ENCODE measurements around the gene ANKZF1. TPM values are rescaled to one million over a fixed set of nuclear protein-coding genes. Genes with fewer than 3 reads are reported as not detected.

Gene ANKZF1
- total and polyA plus RNA-seq, 4 donors, result 29.2 to 74.2 (median 48.8) TPM

DNA sequence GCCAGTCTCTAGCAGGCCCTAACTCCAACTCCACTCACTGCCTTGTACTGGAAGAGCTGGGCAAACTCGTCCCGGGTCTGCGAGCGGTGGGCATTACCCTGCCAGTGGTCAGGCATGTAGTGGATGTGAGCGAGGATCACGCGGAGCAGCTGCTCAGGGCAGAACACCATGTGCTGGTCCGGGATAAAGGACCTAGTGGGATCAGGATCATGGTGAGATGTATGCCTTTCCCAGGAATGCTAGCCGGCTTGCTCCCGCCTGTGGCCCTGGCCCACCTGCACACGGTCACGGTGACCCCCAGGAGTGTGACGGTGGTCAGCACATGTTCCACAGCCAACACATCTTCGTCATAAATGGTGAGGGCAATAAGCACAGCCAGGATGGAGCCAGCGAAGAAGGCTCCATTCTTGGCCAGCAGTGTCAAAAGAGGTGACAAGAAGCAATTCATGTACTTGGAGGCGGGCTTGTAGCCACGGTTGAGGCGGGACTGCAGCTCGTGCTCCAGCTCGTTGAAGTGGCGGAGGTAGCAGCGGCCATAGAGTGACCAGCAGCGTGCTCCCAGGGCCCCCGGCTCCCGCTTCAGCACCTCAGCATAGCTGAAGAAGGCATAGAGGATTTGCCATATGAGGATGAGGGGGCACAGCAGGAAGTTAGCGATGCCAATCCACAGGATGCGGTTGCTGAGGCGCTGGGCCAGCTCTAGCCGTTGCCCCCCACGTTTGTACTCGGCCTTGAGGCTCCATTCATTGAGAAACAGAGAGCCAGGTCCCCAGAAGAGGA, 5.6 kb upstream of the ANKZF1 start:
- no peak overlapping the region for H3K4me3 ChIP-seq (ENCODE audit: low read depth, low read length)
- WGBS (ENCODE audit: insufficient coverage), result 96% methylated on average over 31 of the region's 31 CpGs
- no peak overlapping the region for H3K27ac ChIP-seq (ENCODE audit: low read depth, low read length)
- H3K4me1 ChIP-seq (ENCODE audit: control insufficient read depth, insufficient read depth, low read length), result peaks cover 35% of the 10 kb centered on the region
- H3K9me3 ChIP-seq (ENCODE audit: control insufficient read depth, insufficient read depth, low read length), result no peaks in the 10 kb centered on the region
- peaks cover 76% of the 10 kb centered on the region for H3K36me3 ChIP-seq (ENCODE audit: control insufficient read depth, insufficient read depth, low read length)
- no peaks in the 10 kb centered on the region for H3K27me3 ChIP-seq (ENCODE audit: control insufficient read depth, insufficient read depth, low read length)
- DNase-seq (ENCODE audit: low read depth in 4 of 6, low spot score in 6 of 6), result no peak

- H3K4me3 ChIP-seq (ENCODE audit: low read depth, low read length), result no peak overlapping the region
- peaks cover 26% of the 10 kb centered on the region for H3K4me1 ChIP-seq (ENCODE audit: control insufficient read depth, insufficient read depth, low read length)
- WGBS (ENCODE audit: insufficient coverage), result 94% methylated on average over 3 of the region's 3 CpGs
- peaks cover 65% of the 10 kb centered on the region for H3K36me3 ChIP-seq (ENCODE audit: control insufficient read depth, insufficient read depth, low read length)
- no peaks in the 10 kb centered on the region for H3K27me3 ChIP-seq (ENCODE audit: control insufficient read depth, insufficient read depth, low read length)
- no peak for DNase-seq (ENCODE audit: low read depth in 4 of 6, low spot score in 6 of 6)
- H3K9me3 ChIP-seq (ENCODE audit: control insufficient read depth, insufficient read depth, low read length), result no peaks in the 10 kb centered on the region
- no peak overlapping the region for H3K27ac ChIP-seq (ENCODE audit: low read depth, low read length)
Observed at GRCh38 chr2:219225350-219225749, 4.3 kb upstream of the ANKZF1 start.

DNA sequence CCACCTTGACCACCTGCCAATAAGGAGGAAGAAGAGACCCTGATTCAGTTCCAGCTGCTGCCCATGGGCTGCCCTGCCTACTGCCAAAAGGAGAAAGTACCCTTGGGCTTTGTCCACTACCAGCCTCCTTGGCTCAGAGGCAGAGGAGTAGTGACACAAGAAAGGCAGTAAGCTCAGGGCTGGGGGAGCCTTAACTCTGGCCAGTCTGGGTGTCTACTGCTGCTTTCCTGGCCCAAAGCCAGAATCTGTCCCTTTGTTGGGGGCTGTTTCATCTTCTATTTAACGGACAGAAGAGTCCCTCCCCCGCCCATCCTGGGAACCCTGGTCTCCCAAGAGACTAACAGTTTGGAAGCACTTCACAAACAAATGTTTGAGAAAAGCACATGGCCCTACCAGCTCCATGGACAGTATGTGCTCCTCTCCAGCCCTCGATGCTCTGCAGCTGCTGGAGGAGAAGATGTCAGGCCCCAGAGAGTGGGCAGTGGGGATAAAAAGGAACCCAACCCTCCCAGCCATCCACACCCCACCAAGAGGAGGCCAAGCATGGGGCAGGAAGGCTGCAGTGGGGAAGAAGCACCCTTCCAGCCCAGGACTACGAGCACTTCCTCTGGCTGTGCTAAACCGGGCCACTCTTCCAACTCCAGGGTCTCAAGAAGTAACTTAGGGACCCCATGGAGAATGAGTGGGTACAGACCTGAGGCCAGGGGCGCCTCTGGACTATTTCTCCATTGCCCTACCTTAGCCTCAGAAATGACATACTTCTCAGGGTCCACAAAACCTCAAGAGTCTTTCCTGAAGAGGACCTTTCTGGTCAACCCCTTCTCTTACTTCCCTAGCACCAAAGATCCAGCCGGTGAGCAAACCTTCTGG, 1.3 kb upstream of the ANKZF1 start:
- H3K27me3 ChIP-seq (ENCODE audit: control insufficient read depth, insufficient read depth, low read length), result no peaks in the 10 kb centered on the region
- peaks cover 29% of the 10 kb centered on the region for H3K4me1 ChIP-seq (ENCODE audit: control insufficient read depth, insufficient read depth, low read length)
- 57% methylated on average over 3 of the region's 7 CpGs for WGBS (ENCODE audit: insufficient coverage)
- H3K36me3 ChIP-seq (ENCODE audit: control insufficient read depth, insufficient read depth, low read length), result peaks cover 48% of the 10 kb centered on the region
- H3K27ac ChIP-seq (ENCODE audit: low read depth, low read length), result peak overlapping the region; percentile 97
- H3K9me3 ChIP-seq (ENCODE audit: control insufficient read depth, insufficient read depth, low read length), result no peaks in the 10 kb centered on the region
- peak overlapping the region; percentile 98 for H3K4me3 ChIP-seq (ENCODE audit: low read depth, low read length)
- DNase-seq (ENCODE audit: low read depth in 4 of 6, low spot score in 6 of 6), result peak in 2 of 6 donors; percentile 5 to 50

DNA sequence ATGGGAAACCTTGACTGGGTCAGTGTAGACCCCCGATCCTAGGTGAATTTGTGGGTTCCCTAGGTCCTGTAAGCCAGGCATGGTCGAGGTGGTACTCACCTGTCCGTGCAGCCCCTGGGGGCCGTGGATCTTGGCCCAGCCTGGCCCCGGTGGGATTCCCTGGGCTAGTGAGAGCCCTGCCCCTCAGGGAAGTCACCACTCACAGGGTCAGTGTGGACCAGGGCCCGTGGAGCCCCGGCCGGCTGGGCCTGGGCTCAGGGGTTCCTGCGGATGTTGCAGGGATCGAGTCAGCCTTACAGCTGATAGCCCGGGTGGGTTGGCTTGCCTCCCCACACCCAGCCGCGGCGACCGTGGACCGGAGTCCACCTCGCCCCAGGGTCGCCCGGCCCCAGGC, 698 bp upstream of the ANKZF1 start:
- peaks cover 29% of the 10 kb centered on the region for H3K4me1 ChIP-seq (ENCODE audit: control insufficient read depth, insufficient read depth, low read length)
- H3K27ac ChIP-seq (ENCODE audit: low read depth, low read length), result peak overlapping the region; percentile 97
- WGBS (ENCODE audit: insufficient coverage), result 6% methylated on average over 19 of the region's 19 CpGs
- peaks cover 48% of the 10 kb centered on the region for H3K36me3 ChIP-seq (ENCODE audit: control insufficient read depth, insufficient read depth, low read length)
- no peaks in the 10 kb centered on the region for H3K27me3 ChIP-seq (ENCODE audit: control insufficient read depth, insufficient read depth, low read length)
- DNase-seq (ENCODE audit: low read depth in 4 of 6, low spot score in 6 of 6), result no peak
- H3K9me3 ChIP-seq (ENCODE audit: control insufficient read depth, insufficient read depth, low read length), result no peaks in the 10 kb centered on the region
- H3K4me3 ChIP-seq (ENCODE audit: low read depth, low read length), result peak overlapping the region; percentile 98

- Histone ChIP-seq H3K4me3 (ENCODE audit: low read depth, low read length) (peak overlapping the region; percentile 98), H3K27ac (ENCODE audit: low read depth, low read length) (peak overlapping the region; percentile 93), H3K9me3 (ENCODE audit: control insufficient read depth, insufficient read depth, low read length) (no peaks in the 10 kb centered on the region), H3K4me1 (ENCODE audit: control insufficient read depth, insufficient read depth, low read length) (peaks cover 29% of the 10 kb centered on the region), H3K27me3 (ENCODE audit: control insufficient read depth, insufficient read depth, low read length) (no peaks in the 10 kb centered on the region), H3K36me3 (ENCODE audit: control insufficient read depth, insufficient read depth, low read length) (peaks cover 47% of the 10 kb centered on the region)
- DNase-seq (ENCODE audit: low read depth in 4 of 6, low spot score in 6 of 6), result no peak
- 0% methylated on average over 23 of the region's 24 CpGs for WGBS (ENCODE audit: insufficient coverage)
Observed at GRCh38 chr2:219230059-219230540, 494 bp downstream of the ANKZF1 start.

GRCh38 chr2:219234331-219234730, 4.7 kb downstream of the ANKZF1 start:
- WGBS (ENCODE audit: insufficient coverage), result 100% methylated on average over 2 of the region's 3 CpGs
- Histone ChIP-seq H3K36me3 (ENCODE audit: control insufficient read depth, insufficient read depth, low read length) (peaks cover 52% of the 10 kb centered on the region), H3K27me3 (ENCODE audit: control insufficient read depth, insufficient read depth, low read length) (no peaks in the 10 kb centered on the region), H3K4me1 (ENCODE audit: control insufficient read depth, insufficient read depth, low read length) (peaks cover 12% of the 10 kb centered on the region), H3K4me3 (ENCODE audit: low read depth, low read length) (no peak overlapping the region), H3K27ac (ENCODE audit: low read depth, low read length) (no peak overlapping the region), H3K9me3 (ENCODE audit: control insufficient read depth, insufficient read depth, low read length) (no peaks in the 10 kb centered on the region)
- DNase-seq (ENCODE audit: low read depth in 4 of 6, low spot score in 6 of 6), result no peak

DNA sequence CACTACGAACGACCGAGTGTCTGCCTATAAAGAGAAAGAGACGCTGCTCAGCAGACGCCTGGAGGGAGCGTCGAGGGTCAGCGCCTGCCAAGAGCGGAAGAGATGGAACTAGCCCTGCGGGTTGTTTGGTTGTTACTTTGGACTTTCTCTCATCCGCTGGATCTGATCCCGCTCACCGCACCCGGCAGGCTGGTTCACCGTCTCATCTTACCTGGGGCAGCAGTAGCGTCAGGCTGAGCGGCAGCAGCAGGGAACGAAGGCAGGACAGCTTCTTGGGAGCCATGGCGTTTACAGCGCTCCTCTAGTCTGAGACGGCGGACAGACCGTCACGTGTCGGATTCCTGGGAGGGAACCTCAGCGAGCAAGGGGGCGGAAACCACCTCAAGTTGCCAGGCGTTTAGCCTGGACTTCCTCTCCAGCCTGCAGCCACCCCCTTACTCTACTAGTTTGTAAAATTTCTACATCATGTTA, 13.7 kb downstream of the ANKZF1 start:
- Histone ChIP-seq H3K9me3 (ENCODE audit: control insufficient read depth, insufficient read depth, low read length) (no peaks in the 10 kb centered on the region), H3K4me3 (ENCODE audit: low read depth, low read length) (peak overlapping the region; percentile 7), H3K27ac (ENCODE audit: low read depth, low read length) (no peak overlapping the region), H3K27me3 (ENCODE audit: control insufficient read depth, insufficient read depth, low read length) (no peaks in the 10 kb centered on the region), H3K4me1 (ENCODE audit: control insufficient read depth, insufficient read depth, low read length) (peaks cover 15% of the 10 kb centered on the region), H3K36me3 (ENCODE audit: control insufficient read depth, insufficient read depth, low read length) (peaks cover 30% of the 10 kb centered on the region)
- no peak for DNase-seq (ENCODE audit: low read depth in 4 of 6, low spot score in 6 of 6)
- 36% methylated on average over 28 of the region's 28 CpGs for WGBS (ENCODE audit: insufficient coverage)

DNA sequence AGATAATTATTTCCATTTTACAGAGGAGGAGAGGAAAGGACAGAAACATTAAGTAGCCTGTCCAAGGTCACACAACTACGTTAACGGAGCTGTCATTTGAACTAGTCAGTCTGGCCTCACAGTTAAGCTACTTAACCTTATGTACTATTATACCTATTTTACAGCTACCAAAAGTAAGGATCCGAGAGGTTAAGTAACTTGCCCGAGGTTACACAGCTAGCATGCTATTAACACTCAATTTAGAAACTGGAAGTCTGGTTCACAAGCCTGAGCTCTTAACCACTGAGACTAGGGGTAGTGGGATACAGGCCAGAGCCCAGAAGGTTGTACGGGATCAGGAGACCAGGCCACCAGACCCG, 15.2 kb downstream of the ANKZF1 start:
- DNase-seq (ENCODE audit: low read depth in 4 of 6, low spot score in 6 of 6), result no peak
- H3K9me3 ChIP-seq (ENCODE audit: control insufficient read depth, insufficient read depth, low read length), result no peaks in the 10 kb centered on the region
- peak overlapping the region; percentile 90 for H3K27ac ChIP-seq (ENCODE audit: low read depth, low read length)
- H3K4me1 ChIP-seq (ENCODE audit: control insufficient read depth, insufficient read depth, low read length), result peaks cover 26% of the 10 kb centered on the region
- H3K36me3 ChIP-seq (ENCODE audit: control insufficient read depth, insufficient read depth, low read length), result peaks cover 39% of the 10 kb centered on the region
- H3K27me3 ChIP-seq (ENCODE audit: control insufficient read depth, insufficient read depth, low read length), result no peaks in the 10 kb centered on the region
- peak overlapping the region; percentile 96 for H3K4me3 ChIP-seq (ENCODE audit: low read depth, low read length)
- 50% methylated on average over 4 of the region's 6 CpGs for WGBS (ENCODE audit: insufficient coverage)

DNA sequence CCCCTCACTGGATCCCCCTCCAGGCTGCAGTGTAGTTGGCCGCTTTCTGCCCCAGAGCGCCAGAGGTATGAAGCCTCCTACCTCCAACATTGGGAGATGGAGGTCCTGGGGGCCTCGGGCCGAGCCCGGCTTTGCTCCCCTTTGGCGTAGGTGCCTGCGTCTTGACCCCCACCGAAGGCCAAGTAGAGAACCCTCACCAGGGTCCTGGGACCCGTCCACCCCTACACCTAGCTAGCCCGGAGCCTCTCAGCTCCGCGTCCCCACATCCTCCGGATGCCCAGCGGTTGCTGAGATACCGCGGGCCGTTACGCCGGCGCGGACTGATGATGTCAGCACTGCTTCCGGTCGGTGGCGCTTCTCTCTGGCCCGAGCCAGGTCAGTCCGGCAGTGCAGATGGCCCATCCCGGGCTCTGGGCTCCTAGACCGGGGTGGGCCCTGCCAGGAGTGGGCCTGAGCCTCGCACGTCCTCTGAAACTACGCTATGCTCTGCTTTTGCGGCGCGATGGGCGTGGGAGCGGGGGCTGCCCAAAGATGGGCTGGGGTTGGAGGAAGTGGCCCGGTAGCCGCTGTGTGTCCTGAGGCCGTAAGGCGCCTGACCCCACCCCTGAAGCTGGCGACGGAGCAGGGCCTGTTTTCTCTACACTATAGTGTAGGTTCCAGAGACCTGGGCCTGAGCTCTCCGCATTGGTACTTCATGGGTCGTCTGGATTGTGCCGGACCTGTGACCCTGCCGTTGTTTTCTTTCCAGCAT, 15.7 kb downstream of the ANKZF1 start, which contains the start of the genes GLB1L and STK16:
Gene GLB1L (minus strand): TSS at position 297 of the 751 bp plus-strand sequence. CDS start 1,871 bp downstream, outside the sequence.
Gene STK16 (plus strand): TSS at position 332 of the 751 bp plus-strand sequence. CDS start 521 bp downstream, outside the sequence.
- H3K36me3 ChIP-seq (ENCODE audit: control insufficient read depth, insufficient read depth, low read length), result peaks cover 40% of the 10 kb centered on the region
- H3K4me1 ChIP-seq (ENCODE audit: control insufficient read depth, insufficient read depth, low read length), result peaks cover 31% of the 10 kb centered on the region
- DNase-seq (ENCODE audit: low read depth in 4 of 6, low spot score in 6 of 6), result peak; percentile 85 to 97 (median 90)
- no peaks in the 10 kb centered on the region for H3K9me3 ChIP-seq (ENCODE audit: control insufficient read depth, insufficient read depth, low read length)
- H3K27me3 ChIP-seq (ENCODE audit: control insufficient read depth, insufficient read depth, low read length), result no peaks in the 10 kb centered on the region
- under 1% methylated on average over 46 of the region's 46 CpGs for WGBS (ENCODE audit: insufficient coverage)
- peak within 1 kb of the TSS; percentile 96 for H3K4me3 ChIP-seq (ENCODE audit: low read depth, low read length)
- H3K27ac ChIP-seq (ENCODE audit: low read depth, low read length), result peak within 1 kb of the TSS; percentile 90
